ENCODE measurements around the gene C2CD2L. TPM values are rescaled to one million over a fixed set of nuclear protein-coding genes. Genes with fewer than 3 reads are reported as not detected.
"Not testable (repeated sequence)": the region's sequence is repeated elsewhere in the genome, so short reads cannot be mapped to it uniquely, and the experiment has no call there.

The C2CD2L gene
- polyA plus RNA-seq (2013, experiment 1 of 2; ENCODE audit: insufficient read length), result 11.5 TPM
- polyA plus RNA-seq (2013, experiment 2 of 2; ENCODE audit: insufficient read length), result 9.5 TPM

DNA sequence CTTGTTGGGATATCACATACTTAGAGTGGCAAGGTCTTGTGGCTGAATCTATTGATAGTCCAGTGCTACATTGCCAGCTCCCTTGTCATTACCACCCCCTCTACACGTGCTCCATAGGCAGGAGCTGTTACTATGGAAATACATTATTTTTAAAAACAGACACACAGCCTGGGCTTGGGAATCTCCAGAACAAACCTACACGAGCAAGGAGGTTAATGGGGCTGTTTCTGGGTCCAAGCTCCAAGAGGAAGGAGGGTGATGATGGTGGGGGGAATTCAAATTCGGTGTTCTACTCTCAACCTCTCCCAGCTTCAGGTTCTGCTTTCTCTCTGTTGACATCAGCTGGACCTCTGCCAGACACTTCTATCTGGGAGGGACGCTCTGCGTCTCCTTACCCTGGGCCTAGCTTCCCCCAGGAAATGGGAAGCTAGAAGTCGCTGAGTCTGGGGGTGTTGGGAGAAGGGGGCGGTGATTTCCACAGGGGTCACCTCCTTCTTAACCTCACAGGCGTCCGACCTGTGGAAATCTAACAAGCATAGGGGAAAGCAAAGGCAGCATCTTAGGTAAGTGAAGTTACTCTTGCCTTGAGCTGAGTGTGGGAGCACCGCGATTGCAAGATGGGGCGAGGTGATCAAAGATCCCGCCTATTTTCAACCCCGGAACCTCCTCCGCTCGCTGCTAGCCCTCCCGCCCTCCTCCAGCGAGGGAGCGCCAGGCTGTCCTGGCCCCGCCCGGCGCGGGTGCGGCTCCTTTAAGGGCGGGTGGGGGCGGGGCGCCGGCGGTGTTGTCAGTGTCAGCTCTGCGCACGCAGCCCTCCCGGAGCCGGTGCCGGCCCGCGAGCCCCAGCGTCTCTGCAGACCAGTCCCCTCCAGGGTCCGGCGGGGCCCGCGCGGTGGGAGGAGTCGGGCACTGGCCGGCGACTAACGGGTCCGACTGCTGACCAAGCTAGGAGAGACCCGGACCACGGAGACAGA is at the start of gene C2CD2L:
C2CD2L (plus strand) TSS at position 781 of the 974 bp plus-strand sequence. CDS start 398 bp downstream, outside the sequence.
- DNase-seq, result peak; percentile 90

DNA sequence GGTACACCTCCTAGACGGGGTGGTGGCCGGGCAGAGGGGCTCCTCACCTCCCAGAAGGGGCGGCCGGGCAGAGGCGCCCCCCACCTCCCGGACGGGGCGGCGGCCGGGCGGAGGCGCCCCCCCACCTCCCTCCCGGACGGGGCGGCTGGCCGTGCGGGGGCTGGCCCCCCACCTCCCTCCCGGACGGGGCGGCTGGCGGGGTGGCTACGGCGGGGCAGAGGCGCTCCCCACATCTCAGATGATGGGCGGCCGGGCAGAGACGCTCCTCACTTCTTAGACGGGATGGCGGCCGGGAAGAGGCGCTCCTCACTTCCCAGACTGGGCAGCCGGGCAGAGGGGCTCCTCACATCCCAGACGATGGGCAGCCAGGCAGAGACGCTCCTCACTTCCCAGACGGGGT is 48.0 kb upstream of the C2CD2L start:
- DNase-seq, result not testable (repeated sequence)

DNA sequence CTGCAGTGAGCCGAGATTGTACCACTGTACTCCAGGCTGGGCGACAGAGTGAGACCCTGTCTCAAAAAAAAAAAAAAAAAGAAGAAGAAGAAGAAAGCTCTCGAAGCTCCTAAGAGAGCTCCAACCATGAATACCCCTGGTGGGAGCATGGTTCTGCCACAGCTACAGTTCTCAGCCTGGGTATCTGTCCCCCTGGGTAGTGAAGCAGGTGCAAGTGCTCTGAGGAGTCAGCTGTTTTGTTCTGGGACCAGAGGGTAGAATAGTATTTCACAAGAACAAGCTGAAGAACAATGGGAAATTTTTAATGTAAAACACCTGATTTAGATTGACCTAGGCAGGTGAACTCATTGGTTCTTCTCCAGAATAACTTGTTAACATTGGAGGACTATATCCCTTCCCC is 45.9 kb upstream of the C2CD2L start:
- DNase-seq, result no peak

DNA sequence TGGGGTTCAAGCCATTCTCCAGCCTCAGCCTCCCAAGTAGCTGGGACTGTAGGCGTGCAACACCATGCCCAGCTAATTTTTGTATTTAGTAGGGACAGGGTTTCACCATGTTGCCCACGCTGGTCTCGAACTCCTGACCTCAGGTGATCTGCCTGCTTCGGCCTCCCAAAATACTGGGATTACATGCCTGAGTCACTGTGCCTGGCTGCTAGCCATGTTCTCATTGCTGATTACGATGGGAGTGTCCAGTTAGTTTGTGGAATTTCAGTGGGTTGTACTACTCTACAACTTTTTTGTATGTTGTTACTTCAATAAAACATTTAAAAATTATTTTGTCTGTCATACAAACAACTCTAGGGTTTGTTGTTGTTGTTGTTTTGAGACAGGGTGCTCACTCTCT is 44.4 kb upstream of the C2CD2L start:
- DNase-seq, result peak; percentile 28

DNA sequence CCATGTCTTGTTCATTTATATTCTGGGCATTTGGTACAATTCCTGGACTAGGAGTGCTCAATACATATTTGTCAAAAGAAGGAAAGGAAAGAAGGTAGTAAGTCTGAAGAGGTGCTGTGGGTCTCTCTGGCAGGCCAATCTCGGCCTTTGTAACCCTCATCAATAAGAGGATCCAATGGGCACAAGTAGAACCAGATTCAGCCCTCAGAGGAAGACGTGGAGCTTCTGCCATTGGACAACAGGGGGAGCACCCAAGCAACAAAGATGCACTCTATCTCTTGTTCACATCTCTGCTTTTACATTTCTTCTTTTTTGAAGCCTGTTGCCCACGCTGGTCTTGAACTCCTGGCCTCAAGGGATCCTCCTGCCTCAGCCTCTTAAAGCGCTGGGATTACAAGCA is 41.8 kb upstream of the C2CD2L start:
- peak; percentile 39 for DNase-seq

DNA sequence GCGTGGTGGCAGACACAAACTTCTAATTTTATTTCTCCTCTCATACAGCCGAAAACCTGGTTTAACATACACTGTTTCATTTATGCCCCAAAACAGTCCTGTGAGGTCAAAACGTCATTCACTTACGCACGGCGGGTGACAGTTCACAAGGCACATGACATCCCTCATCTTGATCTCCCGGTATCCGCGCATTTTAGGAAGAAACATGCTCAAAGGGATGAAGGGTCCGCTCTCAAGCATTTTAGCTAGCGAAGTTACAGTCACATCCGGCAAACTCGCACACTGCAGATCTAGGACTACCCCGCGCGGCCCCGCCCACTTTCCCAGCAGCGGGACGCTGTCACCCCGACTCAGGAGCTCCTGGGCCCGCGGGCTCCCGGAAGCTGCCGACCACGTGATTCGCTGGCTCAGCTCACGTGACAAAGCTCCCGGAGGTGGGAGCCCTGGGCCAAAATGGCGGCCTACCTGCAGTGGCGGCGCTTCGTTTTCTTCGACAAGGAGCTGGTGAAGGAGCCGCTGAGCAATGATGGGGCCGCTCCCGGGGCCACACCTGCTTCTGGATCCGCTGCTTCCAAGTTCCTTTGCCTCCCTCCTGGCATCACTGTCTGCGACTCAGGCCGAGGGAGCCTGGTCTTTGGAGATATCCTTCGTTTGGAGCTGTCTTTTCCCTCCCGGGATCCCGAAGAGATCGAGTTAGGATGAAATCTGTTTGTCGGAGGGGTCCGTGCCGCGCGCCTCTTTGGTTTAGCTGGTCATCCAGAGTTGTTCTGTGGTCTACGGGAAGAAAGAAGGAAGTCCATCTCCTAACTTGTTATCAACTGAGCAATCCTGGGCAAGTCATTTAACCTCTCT is 39.5 kb upstream of the C2CD2L start, which contains the start of gene VPS11:
VPS11 (plus strand) TSS at position 448 of the 852 bp plus-strand sequence; CDS start at position 454, 6 bp downstream.
- peak; percentile 96 for DNase-seq

DNA sequence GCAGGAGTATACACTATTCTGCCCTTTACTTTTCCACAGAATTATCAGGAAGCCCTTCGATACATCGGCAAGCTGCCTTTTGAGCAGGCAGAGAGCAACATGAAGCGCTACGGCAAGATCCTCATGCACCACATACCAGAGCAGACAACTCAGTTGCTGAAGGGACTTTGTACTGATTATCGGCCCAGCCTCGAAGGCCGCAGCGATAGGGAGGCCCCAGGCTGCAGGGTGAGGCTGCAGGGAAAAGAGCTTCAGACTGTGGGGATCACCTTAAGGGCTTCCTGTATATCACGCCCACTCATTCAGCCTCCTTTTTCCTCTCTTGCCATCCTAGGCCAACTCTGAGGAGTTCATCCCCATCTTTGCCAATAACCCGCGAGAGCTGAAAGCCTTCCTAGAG is 29.3 kb upstream of the C2CD2L start:
- no peak for DNase-seq

DNA sequence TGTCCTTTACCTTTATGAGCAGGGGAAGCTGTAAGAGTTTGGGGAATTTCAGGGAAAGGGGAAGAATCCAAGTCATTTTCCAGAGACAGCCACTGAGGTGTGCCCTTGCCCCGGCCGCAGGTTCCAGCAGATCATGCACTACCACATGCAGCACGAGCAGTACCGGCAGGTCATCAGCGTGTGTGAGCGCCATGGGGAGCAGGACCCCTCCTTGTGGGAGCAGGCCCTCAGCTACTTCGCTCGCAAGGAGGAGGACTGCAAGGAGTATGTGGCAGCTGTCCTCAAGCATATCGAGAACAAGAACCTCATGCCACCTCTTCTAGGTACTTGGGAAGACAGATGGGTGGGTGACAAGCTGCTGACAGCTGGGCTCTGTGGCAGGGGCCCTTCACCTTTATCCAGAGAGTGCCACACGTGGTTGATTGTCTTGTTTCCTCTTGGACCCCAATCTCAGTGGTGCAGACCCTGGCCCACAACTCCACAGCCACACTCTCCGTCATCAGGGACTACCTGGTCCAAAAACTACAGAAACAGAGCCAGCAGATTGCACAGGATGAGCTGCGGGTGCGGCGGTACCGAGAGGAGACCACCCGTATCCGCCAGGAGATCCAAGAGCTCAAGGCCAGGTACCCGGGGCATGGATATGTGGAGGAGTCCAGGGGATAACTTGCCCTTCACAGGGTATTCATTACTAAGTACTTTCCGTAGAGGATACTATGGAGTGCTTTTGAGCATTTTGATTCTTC is 28.3 kb upstream of the C2CD2L start:
- DNase-seq, result no peak

DNA sequence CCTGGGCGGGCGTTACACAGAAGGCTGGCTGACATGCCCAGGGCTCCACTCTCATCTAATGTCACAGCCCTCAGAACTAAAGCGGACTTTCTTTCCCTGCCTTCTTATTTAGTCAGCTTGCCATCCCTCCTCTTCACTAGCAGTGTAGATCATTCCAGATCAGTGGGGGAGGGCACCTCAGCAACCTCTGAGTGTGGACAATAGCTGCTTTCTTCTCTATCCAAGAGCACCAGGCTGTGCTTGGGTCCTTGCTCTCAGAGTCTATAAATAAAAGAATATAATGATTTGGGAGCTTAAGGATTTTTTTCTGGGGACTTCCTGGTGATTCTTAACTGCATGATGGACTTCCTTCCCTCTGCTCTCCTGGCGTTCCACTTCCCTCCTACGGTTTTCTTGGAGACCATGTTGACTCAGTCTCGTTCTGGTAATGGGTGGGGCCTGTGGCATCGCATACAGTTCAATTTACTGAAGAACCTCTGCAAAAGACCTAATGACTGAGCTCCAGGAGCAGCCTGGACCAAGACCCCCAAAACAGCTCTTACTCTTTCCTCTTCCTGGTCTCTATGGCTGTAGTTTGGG is 25.4 kb upstream of the C2CD2L start:
- no peak for DNase-seq

DNA sequence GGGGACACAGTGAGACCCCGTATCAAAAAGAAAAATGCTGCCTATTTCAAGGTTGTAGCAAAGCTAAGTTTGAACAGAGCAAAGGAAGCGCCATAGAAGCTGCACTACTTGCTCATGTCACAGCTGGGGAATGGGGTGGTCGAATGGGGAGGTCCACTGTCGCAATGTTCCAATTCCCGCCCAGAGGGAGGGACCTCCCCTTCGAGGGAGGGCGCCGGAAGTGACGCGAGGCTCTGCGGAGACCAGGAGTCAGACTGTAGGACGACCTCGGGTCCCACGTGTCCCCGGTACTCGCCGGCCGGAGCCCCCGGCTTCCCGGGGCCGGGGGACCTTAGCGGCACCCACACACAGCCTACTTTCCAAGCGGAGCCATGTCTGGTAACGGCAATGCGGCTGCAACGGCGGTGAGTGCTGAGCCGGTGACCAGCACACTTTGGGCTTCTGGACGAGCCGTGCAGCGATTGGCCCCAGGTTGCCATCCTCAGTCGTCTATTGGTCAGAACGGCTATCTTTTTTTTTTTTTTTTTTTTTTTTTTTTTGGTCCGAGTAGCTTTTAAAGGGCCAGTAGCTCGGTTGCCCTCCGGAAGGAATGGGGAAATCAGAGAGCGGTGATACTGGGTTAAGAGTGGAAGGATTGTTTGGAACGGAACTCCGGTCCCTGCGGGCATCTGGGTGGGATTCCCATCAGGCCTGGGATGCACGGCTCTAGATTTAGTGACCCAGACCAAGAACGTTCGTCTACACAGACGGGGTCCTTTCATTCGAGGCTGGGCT is 22.3 kb upstream of the C2CD2L start, which contains the start of gene HMBS:
HMBS (plus strand) TSS at position 219 of the 774 bp plus-strand sequence; CDS start at position 372, 153 bp downstream.
- DNase-seq, result peak; percentile 94

DNA sequence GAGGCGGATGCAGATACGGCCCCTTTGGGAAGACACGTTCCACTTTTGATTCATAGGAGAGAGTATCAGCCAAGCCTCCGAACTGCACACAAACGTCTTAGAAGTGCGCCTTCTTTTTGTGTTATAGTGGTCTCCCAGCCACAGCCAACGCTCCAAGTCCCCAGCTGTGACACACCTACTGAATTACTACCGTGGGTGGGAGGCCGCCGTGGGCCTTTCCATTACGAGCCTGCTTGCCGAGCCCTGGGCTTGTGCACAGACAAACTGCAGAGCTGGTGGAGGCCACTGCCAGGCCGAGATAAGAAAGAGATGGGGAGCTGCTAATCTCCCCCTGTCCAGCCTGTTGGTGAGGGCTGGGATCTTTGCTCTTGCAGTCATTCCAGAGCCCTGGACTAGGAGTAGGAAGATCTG is 21.7 kb upstream of the C2CD2L start:
- no peak for DNase-seq

DNA sequence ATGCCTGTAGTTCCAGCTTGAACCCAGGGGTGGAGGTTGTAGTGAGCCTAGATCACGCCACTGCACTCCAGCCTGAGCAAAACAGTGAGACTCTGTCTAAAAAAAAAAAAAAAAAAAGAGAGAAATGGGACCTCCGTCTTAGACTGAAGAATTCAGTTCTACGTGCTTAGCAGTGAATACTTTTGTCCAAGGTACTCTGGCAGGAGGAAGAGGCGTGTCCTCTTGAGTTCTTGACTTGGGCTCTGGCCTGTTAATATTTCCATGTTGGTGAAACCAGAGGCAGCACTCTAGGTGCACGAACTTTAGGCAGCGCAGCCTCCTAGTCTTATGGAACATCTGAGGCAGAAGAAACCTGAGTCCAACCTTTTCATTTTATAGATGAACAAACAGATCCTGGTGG is 20.0 kb upstream of the C2CD2L start:
- DNase-seq, result no peak

DNA sequence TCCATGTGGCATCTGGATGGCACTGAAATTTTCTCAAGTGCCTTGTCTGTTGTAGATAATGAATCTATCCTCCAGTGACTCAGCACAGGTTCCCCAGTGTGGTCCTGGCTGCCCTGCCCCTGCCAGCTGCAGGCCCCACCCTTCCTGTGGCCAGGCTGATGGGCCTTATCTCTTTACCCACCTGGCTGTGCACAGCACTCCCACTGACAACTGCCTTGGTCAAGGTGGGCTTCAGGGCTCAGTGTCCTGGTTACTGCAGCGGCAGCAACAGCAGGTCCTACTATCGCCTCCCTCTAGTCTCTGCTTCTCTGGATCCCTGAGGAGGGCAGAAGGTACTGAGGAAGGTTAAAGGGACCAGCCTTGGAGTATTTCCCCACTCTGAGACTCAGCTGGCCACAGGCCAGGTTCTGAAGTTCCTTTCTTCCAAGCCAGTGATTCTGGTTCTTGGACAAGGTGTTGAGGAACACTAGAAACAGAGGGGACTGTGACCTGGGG is 19.4 kb upstream of the C2CD2L start:
- no peak for DNase-seq

DNA sequence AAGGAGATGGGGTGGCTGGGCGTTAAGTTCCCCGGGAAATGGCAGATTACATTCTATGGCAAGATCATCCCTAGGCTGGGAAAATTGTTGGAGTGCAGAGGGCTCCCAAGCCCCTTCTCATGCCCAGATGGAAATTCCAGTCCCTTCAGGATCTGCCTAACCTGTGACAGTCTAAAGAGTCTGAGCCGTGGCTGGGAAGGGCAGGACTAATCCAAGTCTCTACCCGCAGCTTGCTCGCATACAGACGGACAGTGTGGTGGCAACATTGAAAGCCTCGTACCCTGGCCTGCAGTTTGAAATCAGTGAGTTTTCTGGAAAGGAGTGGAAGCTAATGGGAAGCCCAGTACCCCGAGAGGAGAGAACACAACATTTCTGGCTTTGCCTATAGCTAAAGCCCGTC is 18.7 kb upstream of the C2CD2L start:
- no peak for DNase-seq

DNA sequence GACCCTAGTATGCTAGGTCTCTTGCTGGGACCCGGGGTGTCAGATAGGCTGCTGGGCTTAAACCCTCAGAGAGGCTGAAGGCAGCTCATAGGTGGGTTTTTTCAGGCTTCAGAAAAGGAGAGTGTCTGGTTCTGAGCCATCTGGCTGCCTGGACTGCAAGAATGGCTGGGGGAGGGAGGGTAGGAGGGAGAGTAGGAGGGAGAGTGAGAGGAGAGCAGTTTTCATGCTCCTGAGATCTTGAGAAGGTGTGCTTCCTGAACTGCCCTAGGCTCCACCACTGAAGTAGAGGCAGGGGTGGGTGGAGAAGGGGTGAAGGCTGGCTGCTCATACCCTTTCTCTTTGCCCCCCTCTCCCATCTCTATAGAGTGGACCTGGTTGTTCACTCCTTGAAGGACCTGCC is 17.8 kb upstream of the C2CD2L start:
- no peak for DNase-seq

DNA sequence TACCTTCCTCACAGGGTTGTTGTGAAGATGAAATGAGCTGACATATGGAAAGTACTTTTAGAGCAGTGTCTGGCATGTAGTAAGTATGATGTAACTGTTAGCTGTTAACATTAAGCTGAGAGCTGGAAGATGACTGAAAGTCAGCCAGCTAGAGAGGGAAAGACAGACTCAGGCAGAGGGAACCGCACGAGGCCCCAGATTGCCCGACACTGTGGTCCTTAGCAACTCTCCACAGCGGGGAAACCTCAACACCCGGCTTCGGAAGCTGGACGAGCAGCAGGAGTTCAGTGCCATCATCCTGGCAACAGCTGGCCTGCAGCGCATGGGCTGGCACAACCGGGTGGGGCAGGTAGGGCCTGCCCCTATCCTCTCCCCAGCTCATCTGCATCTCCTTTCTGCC is 16.0 kb upstream of the C2CD2L start:
- no peak for DNase-seq

DNA sequence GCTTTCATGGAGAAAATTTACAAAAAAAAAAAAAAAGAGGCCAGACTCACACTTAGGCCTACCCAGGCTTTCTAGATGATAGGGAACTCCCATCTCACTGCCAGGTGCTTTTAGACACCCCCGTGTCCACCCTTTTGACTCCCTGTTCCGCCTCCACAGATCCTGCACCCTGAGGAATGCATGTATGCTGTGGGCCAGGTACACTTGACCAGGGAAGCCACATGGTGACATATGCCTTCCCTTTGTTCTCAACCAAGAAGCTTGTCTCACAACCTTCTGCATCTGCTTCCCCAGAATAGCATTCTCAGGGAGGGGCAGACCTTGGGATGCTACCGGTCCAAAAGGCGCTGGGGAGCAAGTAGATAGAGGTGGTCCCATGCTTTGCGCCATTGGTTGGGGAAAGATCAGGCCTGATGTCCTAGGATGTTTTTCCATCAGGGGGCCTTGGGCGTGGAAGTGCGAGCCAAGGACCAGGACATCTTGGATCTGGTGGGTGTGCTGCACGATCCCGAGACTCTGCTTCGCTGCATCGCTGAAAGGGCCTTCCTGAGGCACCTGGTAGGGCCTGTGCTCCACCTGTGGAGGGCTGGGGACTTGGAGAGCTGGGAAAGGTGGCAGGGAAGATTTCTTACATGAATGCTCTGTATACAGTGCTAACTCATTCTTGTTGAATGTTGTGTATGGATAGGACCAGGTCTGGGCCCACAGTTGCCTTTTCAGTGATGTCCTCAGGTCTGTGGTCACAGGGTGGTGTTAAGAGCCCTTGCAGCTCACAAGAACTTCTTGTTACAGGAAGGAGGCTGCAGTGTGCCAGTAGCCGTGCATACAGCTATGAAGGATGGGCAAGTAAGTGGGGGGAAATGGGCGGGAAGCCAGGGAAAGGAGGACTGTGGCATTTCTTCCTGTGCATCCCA is 14.9 kb upstream of the C2CD2L start:
- DNase-seq, result no peak

DNA sequence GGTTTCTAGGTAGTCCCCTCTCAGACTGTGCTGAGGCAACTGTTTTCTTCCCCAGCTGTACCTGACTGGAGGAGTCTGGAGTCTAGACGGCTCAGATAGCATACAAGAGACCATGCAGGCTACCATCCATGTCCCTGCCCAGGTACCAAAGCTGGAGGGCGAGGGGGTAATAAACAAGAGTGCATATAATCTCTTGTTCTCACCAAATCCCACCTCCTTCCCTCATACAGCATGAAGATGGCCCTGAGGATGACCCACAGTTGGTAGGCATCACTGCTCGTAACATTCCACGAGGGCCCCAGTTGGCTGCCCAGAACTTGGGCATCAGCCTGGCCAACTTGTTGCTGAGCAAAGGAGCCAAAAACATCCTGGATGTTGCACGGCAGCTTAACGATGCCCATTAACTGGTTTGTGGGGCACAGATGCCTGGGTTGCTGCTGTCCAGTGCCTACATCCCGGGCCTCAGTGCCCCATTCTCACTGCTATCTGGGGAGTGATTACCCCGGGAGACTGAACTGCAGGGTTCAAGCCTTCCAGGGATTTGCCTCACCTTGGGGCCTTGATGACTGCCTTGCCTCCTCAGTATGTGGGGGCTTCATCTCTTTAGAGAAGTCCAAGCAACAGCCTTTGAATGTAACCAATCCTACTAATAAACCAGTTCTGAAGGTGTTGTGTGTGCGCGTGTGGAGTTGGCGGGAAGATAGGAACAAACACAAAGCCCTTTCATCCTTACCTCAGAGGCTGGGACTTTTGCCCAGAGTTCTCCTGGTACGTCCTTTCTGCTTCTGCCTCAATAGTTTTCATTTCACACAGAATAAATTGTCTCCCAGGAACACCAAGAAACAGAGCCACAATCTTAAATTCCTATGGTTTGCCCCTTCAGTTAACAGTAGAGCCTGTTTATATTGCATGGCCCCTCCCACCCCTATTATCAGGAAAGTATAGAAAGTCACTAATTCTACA is 14.0 kb upstream of the C2CD2L start:
- no peak for DNase-seq
